ENCODE results near the gene ADRB1.

The ADRB1 gene

GRCh38 chr10:114094795-114095194 lies 51.1 kb downstream of the ADRB1 start:
- no peak for DNase-seq (ENCODE audit: low read depth, low spot score)

- DNase-seq (ENCODE audit: low read depth, low spot score) = no peak
Observed at GRCh38 chr10:114095559-114096337, 52.1 kb downstream of the ADRB1 start.
